NOMO-1 treated with dmso at 0.1 percent for 144 hours (cell line): ENCODE results near the gene RASA3.
"Not testable (repeated sequence)": the region's sequence is repeated elsewhere in the genome, so short reads cannot be mapped to it uniquely, and the experiment has no call there.

ENCODE experiments used
- DNase-seq: peaks from one replicate; lab custom pipeline; 2025; ENCODE audit not compliant: unreplicated experiment; lab: John Stamatoyannopoulos, UW

The RASA3 gene

GRCh38 chr13:113995051-113995601, 137.3 kb downstream of the RASA3 start:
- DNase-seq, result no peak

- DNase-seq, result no peak
These were observed 140.0 kb downstream of the RASA3 start for GRCh38 chr13:113992276-113993005.

- no peak for DNase-seq
These were observed 140.7 kb downstream of the RASA3 start for GRCh38 chr13:113991676-113992179.

- no peak for DNase-seq
These were observed 141.2 kb downstream of the RASA3 start for GRCh38 chr13:113991191-113991669.

- no peak for DNase-seq
These were observed 142.0 kb downstream of the RASA3 start for GRCh38 chr13:113990321-113990837.

GRCh38 chr13:113989585-113990300, 142.7 kb downstream of the RASA3 start:
- no peak for DNase-seq

GRCh38 chr13:113988859-113989258, 143.6 kb downstream of the RASA3 start:
- DNase-seq, result not testable (repeated sequence)

- DNase-seq, result no peak
These were observed 150.1 kb downstream of the RASA3 start for GRCh38 chr13:113982296-113982661.

- DNase-seq, result no peak
These were observed 150.7 kb downstream of the RASA3 start for GRCh38 chr13:113981611-113982295.

GRCh38 chr13:113981194-113981605, 151.2 kb downstream of the RASA3 start:
- no peak for DNase-seq

- DNase-seq, result no peak
These were observed 151.8 kb downstream of the RASA3 start for GRCh38 chr13:113980489-113981064.

- DNase-seq, result no peak
These were observed 152.5 kb downstream of the RASA3 start for GRCh38 chr13:113979791-113980471.

- no peak for DNase-seq
These were observed 153.5 kb downstream of the RASA3 start for GRCh38 chr13:113978741-113979481.

- DNase-seq, result no peak
These were observed 154.4 kb downstream of the RASA3 start for GRCh38 chr13:113977976-113978375.

- DNase-seq, result no peak
These were observed 155.4 kb downstream of the RASA3 start for GRCh38 chr13:113976711-113977684.

- DNase-seq, result no peak
These were observed 157.0 kb downstream of the RASA3 start for GRCh38 chr13:113975416-113975815.

GRCh38 chr13:113974304-113975281, 157.8 kb downstream of the RASA3 start:
- DNase-seq, result no peak
